Heart right ventricle (tissue), 16 donors: Measurements from ENCODE around the gene RNH1. TPM values are rescaled to one million over a fixed set of nuclear protein-coding genes. Genes with fewer than 3 reads are reported as not detected.

Experiments
- ATAC-seq, 8 donors: fragments of 200-7000 bp; cut with Tn5 transposase; one replicate each; pipeline ENCODE4 v1.9.1; 2020; ENCODE audit warnings: mild to moderate bottlenecking in 8 of 8, moderate library complexity in 8 of 8, moderate number of reproducible peaks in 1 of 8
- DNase-seq, 2 donors: peaks; one replicate each; pipeline ENCODE4 v3.0.0-alpha.2; 2020
- H3K27ac ChIP-seq, 10 donors: fragments of 200-600 bp; sonication (generic) in 2 of 10; one replicate each; pipeline versions ENCODE4 v1.5.0 to v1.8.0; 2020 to 2022; ENCODE audit warnings: mild to moderate bottlenecking in 3 of 10
- H3K27me3 ChIP-seq, 7 donors: fragments of 200-600 bp; one replicate each; pipeline ENCODE4 v1.8.0; 2021 to 2022; ENCODE audit warnings: mild to moderate bottlenecking in 2 of 7
- H3K36me3 ChIP-seq, 9 donors: fragments of 200-600 bp; sonication (generic) in 1 of 9; one replicate each; pipeline versions ENCODE4 v1.5.0 to v1.8.0; 2020 to 2022; ENCODE audit warnings: mild to moderate bottlenecking in 2 of 9
- H3K4me1 ChIP-seq, 9 donors: fragments of 200-600 bp; sonication (generic) in 1 of 9; one replicate each; pipeline versions ENCODE4 v1.5.0 to v1.8.0; 2020 to 2022; ENCODE audit warnings: mild to moderate bottlenecking in 4 of 9
- H3K4me3 ChIP-seq, 10 donors: fragments of 200-600 bp; sonication (generic) in 2 of 10; one replicate each; pipeline versions ENCODE4 v1.5.0 to v1.8.0; 2020 to 2022; ENCODE audit warnings: mild to moderate bottlenecking in 7 of 10, moderate library complexity in 2 of 10
- H3K9me3 ChIP-seq, 11 donors: fragments of 200-600 bp in 10 of 11; sonication (generic) in 2 of 11; one replicate each; pipeline versions ENCODE4 v1.5.0 to v1.8.0; 2013 to 2022; ENCODE audit warnings: mild to moderate bottlenecking in 2 of 11, control low read depth in 1 of 11, moderate library complexity in 1 of 11
- WGBS, 2 donors: extraction: QIAGEN DNeasy Blood & Tissue Kit; methylation state at CpG; one replicate each; pipeline ENCODE4 v1.1.7; 2013; ENCODE audit warnings: inconsistent platforms in 1 of 2; 5-methylcytosine and 5-hydroxymethylcytosine counted together
- intact Hi-C, 10 donors: fragments of 100-400 bp; cut with DNase I; formaldehyde crosslinking; loops; one replicate each; pipeline versions ENCODE4 v1.11.1 to v1.14.2; 2022
- polyA plus RNA-seq, 2 donors: library from polyadenylated mRNA; stranded (reverse); fragments of 200-250 nt; gene quantifications; one replicate each; pipeline ENCODE4 v1.2.3, GENCODE V29; 2013
- total RNA-seq, 10 donors: library from RNA; stranded (reverse); fragmentation: NEBNext Ultra II Directional in 3 of 10; extraction: Animal tissue kit (Norgen Biotek cat#: 25700) in 3 of 10; gene quantifications; one replicate each; pipeline versions ENCODE4 v1.2.1 to v1.2.4, GENCODE V29; 2021 to 2023
- TF ChIP-seq, protein P1 (sequence below), 9 donors: fragments of 200-600 bp; sonication (generic) in 2 of 9; IDR thresholded peaks; one replicate each; pipeline versions ENCODE4 v1.5.0 to v1.8.0; 2021 to 2022; ENCODE audit warnings: antibody characterized with exemption in 9 of 9, mild to moderate bottlenecking in 5 of 9, moderate library complexity in 1 of 9
- donor health status: Arrhythmogenic right ventricular cardiomyopathy.
- donor health status: ischemic (EF 13 %, LVEDD 7.1; RV severe dilation, severe dysfunction).
- donor health status: healthy with polysubstance abuse.
- donor health status: DM: no; HTN: yes; CAD: no.
- donor health status: DM: no; HTN: no; CAD: no.
- donor health status: ischemic (EF 25% LVEDD 6.9; RV normal size, moderate dysfunction).
- donor health status: ischemic (EF 25% LVEDD 5.7; RV mildly dilated, moderate dysfunction).
- donor health status: healthy.
- donor health status: DM: yes; HTN: yes; CAD: no.
- donor health status: Ischemic cardiomyopathy.
- donor health status: ischemic (EF 35%, LVEDD 5.7; RV mildly dilated, moderate dysfunction).
- donor health status: nonischemic (EF 11% LVEDD 7.7; RV severe dilation, severe dysfunction).
- donor health status: DM: yes; HTN: yes; CAD: no.
- donor health status: PGD.
- donor health status: ischemic (EF 29% LVEDD 5.4; RV normal size, mild dysfunction).
- donor health status: nonischemic (EF 23%, LVEDD 6.1; RV moderate dilation, normal function).

Gene RNH1
- total and polyA plus RNA-seq, 12 donors, result 37.4 to 221 (median 153) TPM

DNA sequence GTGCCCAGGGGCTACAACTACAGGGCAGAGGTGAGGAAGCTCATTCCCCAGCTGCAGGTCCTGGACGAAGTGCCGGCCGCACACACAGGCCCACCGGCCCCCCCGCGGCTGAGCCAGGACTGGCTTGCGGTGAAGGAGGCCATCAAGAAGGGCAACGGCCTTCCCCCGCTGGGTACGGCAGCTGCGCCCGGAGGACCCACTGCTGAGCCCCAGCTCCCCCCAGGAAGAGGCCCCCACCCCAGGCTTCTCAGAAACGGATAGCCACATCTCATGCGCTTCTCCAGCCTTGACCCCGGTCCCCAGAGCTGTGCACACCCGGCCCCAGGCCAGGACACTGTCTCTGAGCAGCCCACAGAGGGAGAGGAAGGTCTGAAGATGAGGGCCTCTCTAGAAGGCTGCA, 44.1 kb upstream of the RNH1 start:
- no peak overlapping the region for H3K4me3 ChIP-seq
- H3K4me1 ChIP-seq, result peaks cover 3 to 16% (median 13%) of the 10 kb centered on the region in 9 donors
- DNase-seq (no peak), ATAC-seq (no peak)
- intact Hi-C loops, result loop anchor here in 1 of 10 donors (5.0 kb wide), 1 partner anchor 171 kb away; no protein-coding TSS in a partner anchor
- no peaks in the 10 kb centered on the region for H3K36me3 ChIP-seq
- H3K9me3 ChIP-seq, result no peaks in the 10 kb centered on the region
- WGBS, 2 donors, result 81 to 85% methylated on average over 16 of the region's 16 CpGs
- peaks cover 27 to 63% (median 46%) of the 10 kb centered on the region in 7 donors for H3K27me3 ChIP-seq
- H3K27ac ChIP-seq, result no peak overlapping the region
- TF ChIP-seq, protein P1, sequence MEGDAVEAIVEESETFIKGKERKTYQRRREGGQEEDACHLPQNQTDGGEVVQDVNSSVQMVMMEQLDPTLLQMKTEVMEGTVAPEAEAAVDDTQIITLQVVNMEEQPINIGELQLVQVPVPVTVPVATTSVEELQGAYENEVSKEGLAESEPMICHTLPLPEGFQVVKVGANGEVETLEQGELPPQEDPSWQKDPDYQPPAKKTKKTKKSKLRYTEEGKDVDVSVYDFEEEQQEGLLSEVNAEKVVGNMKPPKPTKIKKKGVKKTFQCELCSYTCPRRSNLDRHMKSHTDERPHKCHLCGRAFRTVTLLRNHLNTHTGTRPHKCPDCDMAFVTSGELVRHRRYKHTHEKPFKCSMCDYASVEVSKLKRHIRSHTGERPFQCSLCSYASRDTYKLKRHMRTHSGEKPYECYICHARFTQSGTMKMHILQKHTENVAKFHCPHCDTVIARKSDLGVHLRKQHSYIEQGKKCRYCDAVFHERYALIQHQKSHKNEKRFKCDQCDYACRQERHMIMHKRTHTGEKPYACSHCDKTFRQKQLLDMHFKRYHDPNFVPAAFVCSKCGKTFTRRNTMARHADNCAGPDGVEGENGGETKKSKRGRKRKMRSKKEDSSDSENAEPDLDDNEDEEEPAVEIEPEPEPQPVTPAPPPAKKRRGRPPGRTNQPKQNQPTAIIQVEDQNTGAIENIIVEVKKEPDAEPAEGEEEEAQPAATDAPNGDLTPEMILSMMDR (IDR thresholded peaks at IDR 0.05), result no peak

- H3K9me3 ChIP-seq, result no peaks in the 10 kb centered on the region
- 84 to 91% methylated on average over 5 of the region's 5 CpGs for WGBS, 2 donors
- no peaks in the 10 kb centered on the region for H3K36me3 ChIP-seq
- H3K4me1 ChIP-seq, result peaks cover 3 to 13% (median 12%) of the 10 kb centered on the region in 9 donors
- TF ChIP-seq, protein P1 (IDR thresholded peaks at IDR 0.05), result no peak
- no peak overlapping the region for H3K27ac ChIP-seq
- ATAC-seq (no peak), DNase-seq (no peak)
- peaks cover 23 to 59% (median 43%) of the 10 kb centered on the region in 7 donors for H3K27me3 ChIP-seq
- no peak overlapping the region for H3K4me3 ChIP-seq
- intact Hi-C loops, result loop anchor here in 1 of 10 donors (5.0 kb wide), 1 partner anchor 172 kb away; no protein-coding TSS in a partner anchor
These were observed 43.7 kb upstream of the RNH1 start for GRCh38 chr11:550746-551085.

GRCh38 chr11:550021-550745, 43.1 kb upstream of the RNH1 start:
- WGBS, 2 donors, result 94 to 95% methylated on average over 25 of the region's 25 CpGs

GRCh38 chr11:548700-549603, 41.9 kb upstream of the RNH1 start:
- TF ChIP-seq, protein P1 (IDR thresholded peaks at IDR 0.05), result no peak
- no peaks in the 10 kb centered on the region for H3K9me3 ChIP-seq
- H3K27ac ChIP-seq, result no peak overlapping the region
- intact Hi-C loops, result no loop called here
- H3K36me3 ChIP-seq, result no peaks in the 10 kb centered on the region
- ATAC-seq, result no peak
- DNase-seq, result no peak
- H3K4me3 ChIP-seq, result no peak overlapping the region
- 75 to 79% methylated on average over 32 of the region's 32 CpGs for WGBS, 2 donors
- H3K4me1 ChIP-seq, result no peaks in the 10 kb centered on the region
- peaks cover 9 to 43% (median 27%) of the 10 kb centered on the region in 7 donors for H3K27me3 ChIP-seq

More at GRCh38 chr11:550021-550745, 43.1 kb upstream of the RNH1 start:
- DNase-seq (no peak), ATAC-seq (no peak)
- Histone ChIP-seq H3K27me3 (peaks cover 18 to 54% (median 37%) of the 10 kb centered on the region in 7 donors), H3K4me3 (no peak overlapping the region), H3K9me3 (no peaks in the 10 kb centered on the region), H3K36me3 (no peaks in the 10 kb centered on the region), H3K4me1 (peaks cover under 1 to 8% (median 7%) of the 10 kb centered on the region in 9 donors), H3K27ac (no peak overlapping the region)
- TF ChIP-seq, protein P1 (IDR thresholded peaks at IDR 0.05), result no peak
- intact Hi-C loops, result loop anchor here in 1 of 10 donors (5.0 kb wide), 1 partner anchor 172 kb away; no protein-coding TSS in a partner anchor
